ENCODE results near the gene PPA1. TPM values are rescaled to one million over a fixed set of nuclear protein-coding genes. Genes with fewer than 3 reads are reported as not detected.
"Not testable (repeated sequence)": the region's sequence is repeated elsewhere in the genome, so short reads cannot be mapped to it uniquely, and the experiment has no call there.

Gene PPA1
- total and polyA plus RNA-seq, 2 donors (not counting 3 experiments of a cell fraction or from before 2014, with no cell fraction given), result 63.5 to 140 TPM

GRCh38 chr10:70239077-70239976 lies 6.1 kb upstream of the PPA1 start:
- H3K79me2 ChIP-seq (ENCODE audit: control insufficient read depth, insufficient read depth, low read length); H3K4me2 ChIP-seq (ENCODE audit: insufficient read depth, low read length); H2AFZ ChIP-seq (ENCODE audit: low read depth, low read length); H4K20me1 ChIP-seq (replicated peaks; ENCODE audit: control insufficient read depth, extremely low read depth, insufficient read depth, low read length); POLR2A ChIA-PET; H3K4me3 ChIP-seq (replicated peaks in 1 of 3; ENCODE audit: insufficient read depth in 1 of 3, low read depth in 1 of 3, low read length in 3 of 3); BruUV-seq (replicated peaks); FAIRE-seq; CTCF ChIA-PET; H3K9me1 ChIP-seq (replicated peaks; ENCODE audit: control insufficient read depth, extremely low read depth, insufficient read depth, low read length); H3K9ac ChIP-seq (replicated peaks; ENCODE audit: extremely low read depth, insufficient read depth, low read length); H3K27ac ChIP-seq (ENCODE audit: insufficient read depth, low read depth, low read length); H3K9me3 ChIP-seq (replicated peaks; ENCODE audit: control insufficient read depth, insufficient read depth, low read length); H3K4me1 ChIP-seq (ENCODE audit: control insufficient read depth, extremely low read depth, insufficient read depth, low read length); H3K36me3 ChIP-seq (ENCODE audit: control insufficient read depth in 2 of 2, extremely low read depth in 1 of 2, insufficient read depth in 2 of 2, low read length in 2 of 2); DNase-seq (ENCODE audit: low read depth, low spot score); intact Hi-C loops (cut with micrococcal nuclease); dilution Hi-C loops (cut with MboI; ENCODE audit: extremely low pct_ligation_motif_present, low sequenced_read_pairs): not testable (repeated sequence)
- H3K27me3 ChIP-seq (ENCODE audit: control insufficient read depth in 2 of 2, insufficient read depth in 2 of 2, low read length in 2 of 2), result peaks cover 6 to 19% of the 10 kb centered on the region in 2 experiments

- dilution Hi-C loops (cut with MboI; ENCODE audit: extremely low pct_ligation_motif_present, low sequenced_read_pairs); intact Hi-C loops (cut with micrococcal nuclease); H3K9me1 ChIP-seq (replicated peaks; ENCODE audit: control insufficient read depth, extremely low read depth, insufficient read depth, low read length); H3K79me2 ChIP-seq (ENCODE audit: control insufficient read depth, insufficient read depth, low read length); H3K36me3 ChIP-seq (ENCODE audit: control insufficient read depth in 2 of 2, extremely low read depth in 1 of 2, insufficient read depth in 2 of 2, low read length in 2 of 2); H3K27me3 ChIP-seq (ENCODE audit: control insufficient read depth in 2 of 2, insufficient read depth in 2 of 2, low read length in 2 of 2); H3K4me3 ChIP-seq (replicated peaks in 1 of 3; ENCODE audit: insufficient read depth in 1 of 3, low read depth in 1 of 3, low read length in 3 of 3); BruUV-seq (replicated peaks); H3K9ac ChIP-seq (replicated peaks; ENCODE audit: extremely low read depth, insufficient read depth, low read length); POLR2A ChIA-PET; H3K4me1 ChIP-seq (ENCODE audit: control insufficient read depth, extremely low read depth, insufficient read depth, low read length); DNase-seq (ENCODE audit: low read depth, low spot score); H2AFZ ChIP-seq (ENCODE audit: low read depth, low read length); H4K20me1 ChIP-seq (replicated peaks; ENCODE audit: control insufficient read depth, extremely low read depth, insufficient read depth, low read length); H3K9me3 ChIP-seq (replicated peaks; ENCODE audit: control insufficient read depth, insufficient read depth, low read length); H3K4me2 ChIP-seq (ENCODE audit: insufficient read depth, low read length); FAIRE-seq; H3K27ac ChIP-seq (ENCODE audit: insufficient read depth, low read depth, low read length): not testable (repeated sequence)
- CTCF ChIA-PET, result interaction anchor here (1.0 to 1.5 kb wide), 3 partner anchors 27 to 150 kb away, joined by 3 to 6 read pairs (median 4); no protein-coding TSS in a partner anchor
These were observed 4.8 kb upstream of the PPA1 start for GRCh38 chr10:70237958-70238536.
